ENCODE results near the gene MYOC.
"Not testable (repeated sequence)": the region's sequence is repeated elsewhere in the genome, so short reads cannot be mapped to it uniquely, and the experiment has no call there.

Gene MYOC

GRCh38 chr1:171600310-171600709 lies 52.2 kb downstream of the MYOC start:
- not testable (repeated sequence) for DNase-seq

DNA sequence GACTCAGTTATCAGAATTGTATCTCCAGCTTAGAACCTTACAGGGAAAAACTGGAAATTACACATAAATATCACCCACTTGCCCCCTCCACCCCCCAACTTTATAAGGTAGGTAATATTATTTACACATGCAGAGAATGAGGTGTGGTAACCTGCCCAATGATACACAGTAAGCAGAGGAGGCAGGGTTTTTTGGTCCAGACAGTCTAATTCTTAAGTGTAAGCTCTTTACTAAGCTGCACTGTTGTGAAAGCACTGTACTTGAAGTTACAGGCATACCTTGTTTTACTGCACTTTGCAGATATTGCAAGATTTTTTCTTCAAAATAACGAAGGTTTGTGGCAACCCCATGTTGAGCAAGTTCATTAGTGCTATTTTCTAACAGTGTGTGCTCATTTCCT lies 55.3 kb downstream of the MYOC start:
- no peak for DNase-seq

GRCh38 chr1:171596705-171597104 lies 55.8 kb downstream of the MYOC start:
- DNase-seq, result no peak

DNA sequence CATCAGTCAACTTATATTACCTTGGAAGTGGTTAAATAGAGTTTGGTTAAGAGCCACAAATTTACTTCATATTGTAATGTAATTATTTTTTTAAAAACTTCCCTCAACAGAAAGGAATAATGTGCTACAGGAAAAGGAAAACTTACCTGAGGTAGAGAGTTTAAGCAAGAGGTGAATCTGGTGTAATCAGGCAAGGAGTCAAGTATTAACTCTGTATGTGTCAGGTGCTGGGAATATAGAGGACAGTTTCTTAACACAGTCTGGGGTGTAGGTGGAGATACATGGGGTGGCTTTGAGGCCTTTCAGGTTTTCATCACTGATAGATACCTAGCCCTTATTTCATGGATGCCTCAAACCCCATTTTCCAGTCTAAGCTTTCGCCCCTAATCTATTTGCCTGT lies 56.4 kb downstream of the MYOC start:
- no peak for DNase-seq

DNA sequence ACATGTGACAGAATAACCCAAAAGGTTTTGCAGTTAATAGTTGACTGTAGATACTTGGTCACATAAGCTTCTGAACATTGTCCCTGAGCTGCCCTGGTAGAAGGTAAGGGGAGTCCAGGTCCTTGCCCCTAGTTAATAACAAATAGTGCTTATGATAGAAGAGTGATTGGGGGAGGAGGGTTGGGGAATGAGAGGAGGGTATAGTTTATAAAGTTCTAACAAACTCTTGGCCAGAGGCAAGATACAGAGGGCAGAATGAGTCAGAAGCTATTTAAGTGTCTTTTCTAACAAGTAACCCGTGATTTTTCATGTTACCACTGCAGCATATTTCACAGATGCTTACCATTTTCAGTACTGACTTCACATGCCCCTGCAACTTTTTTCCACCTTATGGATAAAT lies 57.2 kb downstream of the MYOC start:
- no peak for DNase-seq

GRCh38 chr1:171590022-171590421 lies 62.5 kb downstream of the MYOC start:
- DNase-seq, result no peak

DNA sequence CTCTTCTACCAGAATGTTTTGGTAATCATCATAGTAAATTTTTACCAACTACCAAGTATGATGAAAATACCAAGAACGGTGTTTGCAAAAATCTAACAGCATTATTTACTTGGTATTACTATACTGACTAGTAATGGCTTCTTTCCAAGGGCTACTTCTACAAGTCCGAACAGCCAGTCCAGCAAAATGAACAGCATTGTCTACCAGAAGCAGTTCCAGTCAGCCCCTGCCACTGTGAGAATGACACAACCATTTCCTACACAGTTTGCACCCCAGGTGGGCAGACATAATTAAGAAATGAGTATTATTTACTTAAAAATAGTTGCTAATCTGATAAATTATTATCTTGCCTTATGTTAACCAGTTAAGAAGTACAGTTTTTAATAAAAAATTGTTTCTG lies 64.3 kb downstream of the MYOC start:
- no peak for DNase-seq

- DNase-seq, result no peak
Measured at GRCh38 chr1:171585715-171586114, 66.8 kb downstream of the MYOC start.
